ENCODE measurements around the gene KCNQ1.

KCNQ1 gene

GRCh38 chr11:2674658-2675131 is 229.9 kb downstream of the KCNQ1 start:
- no peak for DNase-seq

- DNase-seq: no peak
Measured at GRCh38 chr11:2675540-2675939, 230.7 kb downstream of the KCNQ1 start.

DNA sequence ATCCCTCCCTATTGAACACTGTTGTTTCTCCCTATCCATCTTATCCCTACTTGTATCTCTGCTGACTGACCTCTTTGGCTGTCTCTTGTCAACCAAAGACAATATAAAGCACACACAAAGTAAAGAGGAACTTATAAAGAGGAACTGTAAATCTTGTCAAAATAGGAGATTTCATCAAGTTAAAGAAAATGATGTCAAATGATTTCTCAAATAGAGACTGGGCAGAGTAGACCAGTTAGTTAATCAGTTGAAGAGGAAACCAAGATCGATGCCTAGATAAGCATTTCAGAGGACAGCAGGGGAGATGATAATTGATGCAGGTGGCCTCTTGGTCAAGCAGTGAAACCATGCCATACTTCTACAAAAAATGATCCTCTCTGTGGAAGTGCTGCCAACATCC is 232.3 kb downstream of the KCNQ1 start:
- no peak for DNase-seq

DNA sequence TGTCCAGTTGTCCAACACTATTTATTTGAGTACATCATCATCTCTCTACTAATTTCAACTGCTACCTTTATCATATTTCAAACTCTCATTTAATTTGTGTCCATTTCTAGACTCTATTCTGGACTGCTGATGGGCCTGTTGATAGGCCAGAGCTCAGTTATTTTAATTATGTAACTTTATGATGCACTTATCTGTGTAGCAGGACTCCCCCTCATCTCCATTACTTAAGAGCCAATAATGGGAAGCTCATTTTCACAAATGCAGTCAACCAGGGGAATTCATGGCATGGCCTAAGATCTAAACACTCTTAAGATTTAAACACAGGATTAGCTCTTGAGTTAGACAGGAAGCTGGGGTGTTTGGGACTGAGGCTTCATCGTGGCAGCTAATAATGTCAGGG is 233.6 kb downstream of the KCNQ1 start:
- DNase-seq: no peak

- DNase-seq: no peak
Measured at GRCh38 chr11:2679011-2679676, 234.3 kb downstream of the KCNQ1 start.

DNA sequence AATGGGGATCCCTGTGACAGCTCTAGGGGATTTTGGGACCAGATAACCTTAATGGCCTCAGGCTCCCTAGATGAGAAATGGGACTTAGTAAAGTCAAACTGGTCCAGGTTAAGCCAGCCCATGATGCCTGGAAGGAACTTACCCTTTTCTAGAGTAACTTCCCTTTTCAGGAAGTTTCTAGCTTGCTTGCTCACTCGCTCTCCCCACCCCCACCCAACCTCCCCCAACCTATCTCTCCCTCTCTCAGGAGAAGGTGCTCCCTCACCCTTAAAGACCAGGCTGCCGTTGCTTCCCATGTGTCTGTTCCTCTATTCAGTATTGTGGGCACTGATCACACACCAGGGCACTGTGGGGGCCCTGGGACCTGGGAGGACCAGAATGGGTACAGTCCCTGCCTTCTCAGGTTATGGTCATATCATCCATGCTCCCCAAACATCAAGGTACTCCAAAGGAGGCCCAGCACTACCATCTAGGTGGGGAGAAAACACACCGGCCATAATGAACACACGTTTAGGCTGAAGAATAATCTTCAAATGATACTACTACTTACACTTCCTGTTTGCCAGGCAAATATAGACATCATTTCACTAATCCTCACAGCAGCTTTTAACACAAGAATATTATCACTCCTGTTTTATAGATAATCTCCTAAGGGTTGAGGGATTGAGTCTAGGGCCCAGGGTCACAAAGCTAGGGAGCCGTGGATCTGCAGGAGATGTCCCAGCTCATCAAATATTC is 236.8 kb downstream of the KCNQ1 start:
- no peak for DNase-seq

DNA sequence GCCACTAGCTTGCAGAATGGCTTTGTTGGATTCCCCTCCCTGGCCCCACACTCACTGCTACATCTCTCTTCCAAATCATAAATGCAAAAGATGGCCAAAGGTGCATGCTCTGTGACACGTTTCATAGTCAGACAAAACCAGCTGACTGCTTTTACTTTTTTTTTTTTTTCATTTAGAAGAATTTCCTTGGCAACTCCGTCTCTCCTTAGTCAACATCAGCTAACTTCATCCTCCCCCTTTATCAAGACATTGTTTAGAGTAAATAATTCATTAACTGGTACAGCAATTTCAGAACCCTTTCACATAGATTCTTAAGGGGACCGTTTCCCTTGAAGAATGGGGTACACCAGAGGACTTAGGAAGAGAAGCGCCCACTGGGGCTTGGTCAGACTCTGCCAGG is 239.0 kb downstream of the KCNQ1 start:
- no peak for DNase-seq

GRCh38 chr11:2684581-2684980 is 239.8 kb downstream of the KCNQ1 start:
- no peak for DNase-seq

- DNase-seq: no peak
Measured at GRCh38 chr11:2685051-2685450, 240.2 kb downstream of the KCNQ1 start.

- no peak for DNase-seq
Measured at GRCh38 chr11:2685566-2686359, 241.0 kb downstream of the KCNQ1 start.

GRCh38 chr11:2686360-2687222 is 241.8 kb downstream of the KCNQ1 start:
- DNase-seq: no peak

DNA sequence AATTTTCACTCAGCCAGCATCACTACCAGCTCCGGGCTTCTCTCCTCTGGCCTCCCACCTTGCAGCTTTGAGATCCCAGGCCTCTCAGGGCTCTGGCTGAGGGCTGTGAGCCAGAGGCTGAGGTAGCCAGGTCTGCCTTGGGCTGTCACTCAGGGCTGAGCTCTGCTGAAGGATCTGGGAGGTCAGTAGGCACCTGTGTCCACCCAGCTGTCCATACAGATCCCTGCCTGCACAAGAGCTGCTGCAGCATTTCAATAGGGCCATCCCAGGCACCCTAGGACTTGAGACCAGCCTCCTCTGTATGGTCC is 242.4 kb downstream of the KCNQ1 start:
- no peak for DNase-seq

- no peak for DNase-seq
Measured at GRCh38 chr11:2687782-2688191, 243.0 kb downstream of the KCNQ1 start.

DNA sequence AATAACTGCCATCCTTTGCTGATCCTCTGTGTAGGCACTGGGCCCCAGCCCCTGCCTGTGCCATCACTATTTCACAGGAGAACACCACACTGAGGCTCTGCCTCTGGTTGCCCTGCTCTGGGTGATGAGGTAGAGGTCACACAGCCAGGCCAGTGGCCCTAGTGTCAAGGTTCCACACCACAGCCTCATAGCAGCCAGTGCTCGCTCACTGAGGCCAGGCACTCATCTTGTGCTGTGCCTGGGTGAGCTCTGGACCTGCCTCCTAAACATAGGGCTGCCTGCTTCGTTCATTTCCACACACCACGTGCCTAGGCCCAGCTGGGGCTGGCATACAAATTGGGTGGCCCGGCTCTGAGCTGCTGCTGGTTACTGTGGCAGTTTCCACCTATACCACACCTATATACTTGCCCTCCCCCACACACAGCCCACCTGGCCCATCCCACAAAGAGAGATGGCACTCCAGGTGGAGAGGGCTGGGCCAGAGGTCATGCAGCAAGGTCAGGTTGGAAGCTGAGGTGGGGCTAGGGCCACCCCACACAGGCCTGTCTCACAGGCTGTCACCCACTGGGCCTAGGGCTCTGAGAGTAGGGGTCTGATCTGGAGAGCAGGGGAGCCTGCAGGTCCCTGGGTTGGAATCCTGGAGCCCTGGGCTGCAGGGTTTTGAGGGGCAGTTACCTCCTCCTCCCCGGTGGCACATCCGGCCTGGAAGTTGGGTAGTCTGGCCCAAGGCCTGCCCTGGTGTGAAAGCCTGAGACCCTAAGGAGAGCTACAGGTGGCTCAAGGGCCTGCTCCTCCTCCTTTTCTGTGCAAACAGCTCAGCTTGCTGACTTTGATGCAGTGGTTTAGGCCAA is 243.8 kb downstream of the KCNQ1 start:
- DNase-seq: no peak

DNA sequence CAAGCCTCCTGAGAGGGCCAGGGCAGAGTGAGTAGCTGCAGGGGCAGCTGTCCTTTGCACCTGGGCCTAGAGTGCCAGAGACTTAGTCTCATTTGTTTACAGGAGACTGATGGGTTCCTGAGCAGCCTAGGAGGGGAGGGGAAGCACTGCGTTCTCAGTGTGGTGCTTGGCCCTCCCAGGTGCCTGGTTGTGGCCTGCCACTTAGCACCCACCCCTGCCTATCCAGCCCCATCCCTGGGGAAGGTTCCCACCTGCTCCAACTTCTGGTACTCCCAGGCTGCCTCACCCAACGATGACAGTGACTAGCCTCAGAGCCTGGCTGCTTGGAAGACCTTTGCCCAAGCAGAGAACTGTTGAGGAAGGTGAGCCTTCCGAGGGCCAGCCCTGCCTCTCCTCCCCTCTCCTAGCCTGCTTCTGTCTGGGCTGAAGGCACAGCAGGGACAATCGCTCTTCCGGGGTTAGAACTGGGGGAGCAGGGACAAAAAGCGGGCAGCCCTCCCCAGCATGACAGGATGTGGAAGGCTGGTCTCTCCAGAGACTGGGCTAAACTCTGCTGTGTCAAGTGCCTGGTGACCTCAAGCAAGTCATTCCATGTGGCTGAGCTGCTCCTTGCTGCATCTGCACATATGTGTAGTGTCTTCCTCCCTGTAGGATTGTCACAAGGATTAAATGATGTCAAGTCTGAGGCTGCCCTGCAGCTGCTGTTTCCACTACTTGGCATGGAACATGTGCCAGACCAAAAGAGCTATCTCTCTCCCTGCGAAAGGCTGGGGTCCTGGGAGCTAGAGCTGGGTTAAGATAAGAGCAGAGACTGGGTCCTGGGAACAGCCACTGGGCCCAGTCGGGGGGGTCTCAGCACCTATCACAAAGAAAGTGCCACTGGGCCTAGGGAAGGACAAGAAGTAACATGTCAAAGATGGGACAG is 245.1 kb downstream of the KCNQ1 start:
- DNase-seq: no peak

DNA sequence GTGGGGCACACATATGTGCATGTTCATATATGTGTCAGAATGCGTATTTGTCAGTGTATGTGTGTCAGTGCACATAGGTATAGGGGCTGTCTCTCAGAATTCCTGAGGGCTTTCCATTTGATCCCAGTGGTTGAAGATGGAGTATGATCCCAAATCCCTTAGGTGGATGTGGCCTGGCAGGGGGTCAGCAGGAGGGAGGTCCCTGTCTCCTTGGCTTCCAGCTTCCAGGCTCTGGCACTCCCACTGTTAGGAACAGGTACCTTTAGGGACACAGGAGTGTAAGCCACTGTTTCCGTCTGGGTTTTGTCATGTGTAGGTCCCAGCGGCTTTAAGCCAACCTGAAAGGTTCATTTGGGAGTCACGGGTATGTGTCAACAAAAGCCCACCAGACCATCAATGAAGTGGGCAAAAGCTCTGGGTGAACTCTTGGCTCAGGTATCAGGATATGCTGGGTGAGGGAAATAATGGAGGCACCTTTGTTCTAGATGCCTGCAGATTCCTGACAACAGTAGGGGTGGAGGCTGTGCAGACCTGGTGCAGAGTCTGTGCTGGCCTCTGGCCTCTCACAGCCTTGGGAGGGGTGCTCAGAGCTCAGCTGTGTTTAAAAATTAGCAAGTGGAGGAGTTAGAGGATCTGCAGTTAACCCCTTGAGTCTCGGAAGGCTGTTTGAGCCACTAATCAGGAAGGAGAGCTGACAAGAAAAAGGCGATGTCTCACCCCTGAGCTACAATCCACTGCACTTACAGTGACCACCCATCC is 246.0 kb downstream of the KCNQ1 start:
- DNase-seq: no peak

DNA sequence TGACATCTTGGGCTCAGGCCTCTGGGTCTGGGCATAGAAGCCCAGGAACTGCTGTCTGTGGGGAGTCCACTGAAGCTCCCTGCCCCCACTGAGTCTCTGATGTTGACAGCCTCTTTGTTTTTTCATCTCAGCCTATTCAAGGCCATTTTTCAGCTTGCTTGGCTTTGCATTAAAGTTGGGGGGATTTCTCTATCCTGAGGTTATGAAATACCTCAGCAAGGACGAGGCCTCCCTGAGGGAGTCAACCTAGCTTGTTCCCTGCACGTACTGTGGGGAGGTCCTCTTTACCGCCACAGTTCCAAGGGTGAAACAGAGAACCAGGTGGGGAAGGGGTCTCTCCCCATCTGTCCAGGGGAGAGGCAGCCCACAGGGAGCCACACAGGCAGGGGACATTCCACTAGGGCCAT is 246.6 kb downstream of the KCNQ1 start:
- no peak for DNase-seq

- no peak for DNase-seq
Measured at GRCh38 chr11:2691991-2692875, 247.4 kb downstream of the KCNQ1 start.

Measured in stimulated activated CD4-positive, alpha-beta T cell treated with anti-CD3 and anti-CD28 coated beads, Interleukin-15, amount 100 ng/mL, for 24 hours (primary cell).